H9 (cell line): ENCODE results near the gene ZFAND3. TPM values are rescaled to one million over a fixed set of nuclear protein-coding genes. Genes with fewer than 3 reads are reported as not detected.

Source experiments
- DNase-seq: peaks from one replicate; pipeline ENCODE4 v3.0.0-alpha.2; 2017
- H2AFZ ChIP-seq: one replicate; pipeline ENCODE4 v1.6.1; 2013; ENCODE audit warnings: mild to moderate bottlenecking, low read length, control low read depth, moderate library complexity
- H2AK5ac ChIP-seq: 2 replicates; pipeline ENCODE4 v1.6.1; 2013; ENCODE audit warnings: low read length, control low read depth, mixed read lengths; ENCODE audit not compliant: insufficient read length
- H2BK120ac ChIP-seq: one replicate; pipeline ENCODE4 v1.6.1; 2013; ENCODE audit warnings: low read depth, mild to moderate bottlenecking, low read length, control low read depth, inconsistent platforms; ENCODE audit not compliant: poor library complexity, severe bottlenecking
- H2BK12ac ChIP-seq: 2 replicates; pipeline ENCODE4 v1.6.1; 2013; ENCODE audit warnings: low read length, control low read depth, mixed read lengths, low read depth; ENCODE audit not compliant: insufficient read length
- H2BK15ac ChIP-seq: 2 replicates; pipeline ENCODE4 v1.6.1; 2013; ENCODE audit warnings: low read depth, low read length, control low read depth
- H2BK20ac ChIP-seq: one replicate; pipeline ENCODE4 v1.6.1; 2013; ENCODE audit warnings: low read depth, mild to moderate bottlenecking, low read length, control low read depth, inconsistent platforms; ENCODE audit not compliant: poor library complexity, severe bottlenecking
- H2BK5ac ChIP-seq: 2 replicates; pipeline ENCODE4 v1.6.1; 2013; ENCODE audit warnings: low read length, control low read depth, mixed read lengths; ENCODE audit not compliant: insufficient read length
- H3K14ac ChIP-seq: 2 replicates; pipeline ENCODE4 v1.6.1; 2013; ENCODE audit warnings: low read length, control low read depth; ENCODE audit not compliant: insufficient read depth
- H3K18ac ChIP-seq: 2 replicates; pipeline ENCODE4 v1.6.1; 2013; ENCODE audit warnings: low read depth, mild to moderate bottlenecking, mixed read lengths, low read length, control low read depth; ENCODE audit not compliant: insufficient read length
- H3K23ac ChIP-seq: 2 replicates; pipeline ENCODE4 v1.6.1; 2013; ENCODE audit warnings: low read length, control low read depth, mixed read lengths, low read depth; ENCODE audit not compliant: insufficient read length
- H3K23me2 ChIP-seq: 2 replicates; pipeline ENCODE4 v1.6.1; 2013; ENCODE audit warnings: low read depth, mild to moderate bottlenecking, mixed read lengths, low read length, control low read depth; ENCODE audit not compliant: insufficient read length, poor library complexity, severe bottlenecking
- H3K27ac ChIP-seq: 2 replicates; pipeline ENCODE4 v1.5.1; 2013; ENCODE audit warnings: low read length, control low read depth, mixed read lengths, low read depth; ENCODE audit not compliant: insufficient read length
- H3K27me3 ChIP-seq: 2 replicates; pipeline ENCODE4 v1.6.1; 2013; ENCODE audit warnings: low read length, control low read depth, inconsistent platforms; ENCODE audit not compliant: insufficient read depth
- H3K4ac ChIP-seq: 2 replicates; pipeline ENCODE4 v1.6.1; 2013; ENCODE audit warnings: low read depth, mild to moderate bottlenecking, control low read depth, inconsistent platforms, low read length, moderate library complexity
- H3K4me1 ChIP-seq: 2 replicates; pipeline ENCODE4 v1.6.1; 2013; ENCODE audit warnings: low read length, control low read depth, inconsistent platforms; ENCODE audit not compliant: insufficient read depth
- H3K4me2 ChIP-seq: 2 replicates; pipeline ENCODE4 v1.6.1; 2013; ENCODE audit warnings: low read length, control low read depth, mixed read lengths; ENCODE audit not compliant: insufficient read length, insufficient read depth
- H3K56ac ChIP-seq: 2 replicates; pipeline ENCODE4 v1.6.1; 2013; ENCODE audit warnings: low read depth, mild to moderate bottlenecking, mixed read lengths, low read length, control low read depth; ENCODE audit not compliant: insufficient read length
- H3K79me1 ChIP-seq: 2 replicates; pipeline ENCODE4 v1.6.1; 2013; ENCODE audit warnings: low read depth, mild to moderate bottlenecking, moderate library complexity, low read length, control low read depth, inconsistent platforms; ENCODE audit not compliant: insufficient read depth, poor library complexity, severe bottlenecking
- H3K79me2 ChIP-seq: 2 replicates; pipeline ENCODE4 v1.6.1; 2013; ENCODE audit warnings: low read length, control low read depth, inconsistent platforms; ENCODE audit not compliant: insufficient read depth
- H3K9ac ChIP-seq: 2 replicates; pipeline ENCODE4 v1.6.1; 2013; ENCODE audit warnings: low read length, control low read depth, mixed read lengths; ENCODE audit not compliant: insufficient read length; ENCODE audit errors: extremely low read depth
- H3K9me3 ChIP-seq: one replicate; pipeline ENCODE4 v1.6.1; 2013; ENCODE audit warnings: low read depth, low read length, inconsistent platforms; ENCODE audit not compliant: control insufficient read depth
- H3T11ph ChIP-seq: one replicate; pipeline ENCODE4 v1.6.1; 2013; ENCODE audit warnings: mild to moderate bottlenecking, low read length, control low read depth, inconsistent platforms
- H4K20me1 ChIP-seq: one replicate; pipeline ENCODE4 v1.6.1; 2013; ENCODE audit not compliant: control insufficient read depth, insufficient read length, insufficient read depth
- H4K5ac ChIP-seq: 2 replicates; pipeline ENCODE4 v1.6.1; 2013; ENCODE audit warnings: low read depth, mild to moderate bottlenecking, mixed read lengths, low read length, control low read depth; ENCODE audit not compliant: insufficient read length
- H4K8ac ChIP-seq: replicated peaks from 2 replicates; pipeline ENCODE4 v1.6.1; 2013; ENCODE audit warnings: low read length, control low read depth, mixed read lengths, low read depth; ENCODE audit not compliant: insufficient read length
- H4K91ac ChIP-seq: 2 replicates; pipeline ENCODE4 v1.6.1; 2013; ENCODE audit warnings: low read depth, mild to moderate bottlenecking, moderate library complexity, mixed read lengths, low read length, control low read depth; ENCODE audit not compliant: insufficient read length
- H3K27ac Mint-ChIP-seq, 3 experiments: 2 replicates in 2 of 3; 3 replicates in 1 of 3; pipeline ENCODE4 v1.8.0; 2020 to 2021; ENCODE audit warnings: mixed read lengths in 3 of 3, mild to moderate bottlenecking in 1 of 3, moderate library complexity in 1 of 3
- H3K27me3 Mint-ChIP-seq: 2 replicates; pipeline ENCODE4 v1.8.0; 2021; ENCODE audit warnings: low read depth, mild to moderate bottlenecking, moderate library complexity, mixed read lengths
- H3K36me3 Mint-ChIP-seq, 3 experiments: 2 replicates in 2 of 3; 3 replicates in 1 of 3; pipeline ENCODE4 v1.8.0; 2020 to 2021; ENCODE audit warnings: low read depth in 3 of 3, mixed read lengths in 3 of 3; ENCODE audit not compliant: insufficient read depth in 1 of 3
- H3K4me1 Mint-ChIP-seq, 2 experiments: 2 replicates each; pipeline ENCODE4 v1.8.0; 2020; ENCODE audit warnings: mixed read lengths in 2 of 2
- H3K4me3 Mint-ChIP-seq, 2 experiments: 2 replicates in 1 of 2; 3 replicates in 1 of 2; pipeline ENCODE4 v1.8.0; 2020 to 2021; ENCODE audit warnings: mild to moderate bottlenecking in 2 of 2, mixed read lengths in 2 of 2, moderate library complexity in 1 of 2
- H3K9me3 Mint-ChIP-seq, 2 experiments: 2 replicates in 1 of 2; 3 replicates in 1 of 2; pipeline ENCODE4 v1.8.0; 2020; ENCODE audit warnings: mild to moderate bottlenecking in 2 of 2, mixed read lengths in 2 of 2, moderate library complexity in 1 of 2
- WGBS: extraction: QIAGEN DNeasy Blood & Tissue Kit; methylation state at CpG from one replicate; pipeline ENCODE4 v1.1.7; 2013; ENCODE audit warnings: missing lambda C conversion rate, low lambda C conversion rate, mixed read lengths; ENCODE audit not compliant: insufficient read length; ENCODE audit errors: extremely low coverage; 5-methylcytosine and 5-hydroxymethylcytosine counted together
- total RNA-seq: library from RNA; stranded (reverse); gene quantifications from 2 replicates; pipeline ENCODE4 v1.2.1, GENCODE V29; 2021
- TF ChIP-seq, protein P1 (sequence below): fragments of 200-600 bp; sonication (generic); conservative IDR thresholded peaks from 3 replicates; pipeline ENCODE4 v1.8.0; 2021; ENCODE audit warnings: antibody characterized with exemption, mild to moderate bottlenecking

The ZFAND3 gene
- total RNA-seq, 1 experiment from 2014 or later, result 57.7 TPM

DNA sequence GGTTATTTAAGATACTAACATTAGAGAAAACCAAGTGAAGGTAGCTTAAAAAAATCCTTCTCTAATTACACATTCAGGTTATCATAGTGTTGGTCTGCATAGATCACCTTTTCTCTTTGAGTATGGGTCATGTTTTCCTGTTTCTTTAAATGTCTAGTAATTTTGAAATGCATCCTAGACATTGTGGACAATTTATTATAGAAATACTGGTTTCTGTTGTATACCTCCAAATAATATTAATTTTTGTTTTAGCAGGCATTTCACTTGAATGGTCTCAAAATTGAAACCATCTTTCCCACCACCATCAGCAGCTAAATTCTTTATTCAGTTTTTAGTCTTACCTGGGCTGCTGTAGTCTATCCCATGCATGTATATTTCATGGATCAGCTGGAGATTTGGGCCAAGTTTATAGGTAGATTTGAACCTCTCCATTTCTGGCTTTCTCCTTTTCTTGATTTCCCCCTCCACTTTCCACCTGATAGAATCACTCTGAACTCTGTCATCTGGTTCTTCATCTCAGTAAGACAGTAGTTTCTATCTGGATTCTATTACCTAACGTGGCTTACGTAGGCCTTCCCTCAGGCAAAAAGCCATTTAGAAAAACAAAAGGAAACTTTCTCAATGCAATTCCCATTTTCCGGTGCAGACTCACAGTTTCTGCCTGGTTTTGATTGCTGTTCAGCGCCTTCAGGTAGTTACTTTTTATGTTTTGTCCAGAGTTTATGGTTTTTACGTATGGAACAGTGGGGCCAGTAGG is 52.3 kb downstream of the ZFAND3 start:
- TF ChIP-seq, protein P1, sequence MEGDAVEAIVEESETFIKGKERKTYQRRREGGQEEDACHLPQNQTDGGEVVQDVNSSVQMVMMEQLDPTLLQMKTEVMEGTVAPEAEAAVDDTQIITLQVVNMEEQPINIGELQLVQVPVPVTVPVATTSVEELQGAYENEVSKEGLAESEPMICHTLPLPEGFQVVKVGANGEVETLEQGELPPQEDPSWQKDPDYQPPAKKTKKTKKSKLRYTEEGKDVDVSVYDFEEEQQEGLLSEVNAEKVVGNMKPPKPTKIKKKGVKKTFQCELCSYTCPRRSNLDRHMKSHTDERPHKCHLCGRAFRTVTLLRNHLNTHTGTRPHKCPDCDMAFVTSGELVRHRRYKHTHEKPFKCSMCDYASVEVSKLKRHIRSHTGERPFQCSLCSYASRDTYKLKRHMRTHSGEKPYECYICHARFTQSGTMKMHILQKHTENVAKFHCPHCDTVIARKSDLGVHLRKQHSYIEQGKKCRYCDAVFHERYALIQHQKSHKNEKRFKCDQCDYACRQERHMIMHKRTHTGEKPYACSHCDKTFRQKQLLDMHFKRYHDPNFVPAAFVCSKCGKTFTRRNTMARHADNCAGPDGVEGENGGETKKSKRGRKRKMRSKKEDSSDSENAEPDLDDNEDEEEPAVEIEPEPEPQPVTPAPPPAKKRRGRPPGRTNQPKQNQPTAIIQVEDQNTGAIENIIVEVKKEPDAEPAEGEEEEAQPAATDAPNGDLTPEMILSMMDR, result no peak
- no peak overlapping the region for H3K14ac ChIP-seq
- no peak overlapping the region for H2BK120ac ChIP-seq
- no peaks in the 10 kb centered on the region for H4K20me1 ChIP-seq
- H3K56ac ChIP-seq, result no peak overlapping the region
- no peak overlapping the region for H3K27ac ChIP-seq
- Mint-ChIP-seq H3K27ac (peak overlapping the region in 1 of 3 experiments; percentile 73; a peak in 2 of 7 replicates), H3K27me3 (no peaks in the 10 kb centered on the region), H3K36me3 (no peaks in the 10 kb centered on the region; a peak in 2 of 7 replicates), H3K4me3 (no peak overlapping the region), H3K4me1 (peaks cover 32 to 36% of the 10 kb centered on the region in 2 experiments), H3K9me3 (no peaks in the 10 kb centered on the region)
- no peak overlapping the region for H2AK5ac ChIP-seq
- no peak overlapping the region for H2BK12ac ChIP-seq
- H2AFZ ChIP-seq, result no peak overlapping the region
- H3K79me2 ChIP-seq, result peaks cover 3% of the 10 kb centered on the region; the same call in 1 of the 2 replicates
- no peak overlapping the region for H3K18ac ChIP-seq
- H3K23ac ChIP-seq, result no peak overlapping the region
- no peaks in the 10 kb centered on the region for H3K9me3 ChIP-seq
- no peak overlapping the region for H3K9ac ChIP-seq
- no CpG with 5 or more reads among the region's 5 CpGs for WGBS
- H2BK15ac ChIP-seq, result no peak overlapping the region
- peaks cover 5% of the 10 kb centered on the region; the same call in 1 of the 2 replicates for H3K4me1 ChIP-seq
- H3T11ph ChIP-seq, result no peak overlapping the region
- no peak overlapping the region for H2BK5ac ChIP-seq
- H3K4ac ChIP-seq, result no peak overlapping the region
- DNase-seq, result no peak
- no peaks in the 10 kb centered on the region for H3K23me2 ChIP-seq
- H4K5ac ChIP-seq, result no peak overlapping the region
- no peaks in the 10 kb centered on the region for H3K27me3 ChIP-seq
- H4K8ac ChIP-seq, result no peak overlapping the region
- peaks cover 7% of the 10 kb centered on the region for H3K79me1 ChIP-seq
- no peak overlapping the region for H3K4me2 ChIP-seq
- H4K91ac ChIP-seq, result no peak overlapping the region
- H2BK20ac ChIP-seq, result no peak overlapping the region
